GM19351 (cell line): ENCODE results near the gene ZIC2.

Experiments
- ATAC-seq: cut with Tn5 transposase; IDR thresholded peaks from one replicate; pipeline ENCODE4 v1.9.1; 2021; ENCODE audit warnings: mild to moderate bottlenecking, moderate library complexity; ENCODE audit not compliant: unreplicated experiment

Gene ZIC2

DNA sequence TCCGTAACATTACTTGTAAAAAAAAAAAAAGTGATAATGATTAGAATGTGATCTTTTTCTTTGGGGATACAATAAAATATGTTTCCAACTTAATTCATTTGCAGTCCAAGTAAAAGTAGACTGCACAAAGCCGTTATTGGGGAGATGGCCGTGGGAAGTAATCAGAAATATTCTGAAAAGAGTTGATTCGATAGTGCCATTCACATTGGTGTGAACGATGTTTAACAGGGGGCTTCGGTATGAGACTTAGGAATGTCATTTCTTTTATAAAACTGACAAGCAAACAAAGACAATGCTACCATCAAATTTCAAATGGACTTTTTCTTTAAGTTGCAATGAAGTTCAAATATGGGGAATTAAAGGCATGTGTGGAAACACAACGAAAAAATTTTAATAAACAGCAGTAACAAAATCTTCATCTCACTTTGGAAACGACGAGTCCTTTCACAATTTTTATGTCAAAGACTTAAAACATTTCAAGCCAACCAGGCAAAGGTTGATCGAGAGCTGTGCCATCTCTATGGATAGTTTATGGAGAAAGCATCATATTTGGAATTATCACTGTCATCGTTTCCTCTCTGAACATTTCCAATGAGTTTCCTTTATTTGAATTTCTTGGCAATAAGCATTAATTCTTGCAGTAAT lies 8.3 kb upstream of the ZIC2 start:
- ATAC-seq, result no peak

- no peak for ATAC-seq
These were observed 7.8 kb upstream of the ZIC2 start for GRCh38 chr13:99973808-99974185.

DNA sequence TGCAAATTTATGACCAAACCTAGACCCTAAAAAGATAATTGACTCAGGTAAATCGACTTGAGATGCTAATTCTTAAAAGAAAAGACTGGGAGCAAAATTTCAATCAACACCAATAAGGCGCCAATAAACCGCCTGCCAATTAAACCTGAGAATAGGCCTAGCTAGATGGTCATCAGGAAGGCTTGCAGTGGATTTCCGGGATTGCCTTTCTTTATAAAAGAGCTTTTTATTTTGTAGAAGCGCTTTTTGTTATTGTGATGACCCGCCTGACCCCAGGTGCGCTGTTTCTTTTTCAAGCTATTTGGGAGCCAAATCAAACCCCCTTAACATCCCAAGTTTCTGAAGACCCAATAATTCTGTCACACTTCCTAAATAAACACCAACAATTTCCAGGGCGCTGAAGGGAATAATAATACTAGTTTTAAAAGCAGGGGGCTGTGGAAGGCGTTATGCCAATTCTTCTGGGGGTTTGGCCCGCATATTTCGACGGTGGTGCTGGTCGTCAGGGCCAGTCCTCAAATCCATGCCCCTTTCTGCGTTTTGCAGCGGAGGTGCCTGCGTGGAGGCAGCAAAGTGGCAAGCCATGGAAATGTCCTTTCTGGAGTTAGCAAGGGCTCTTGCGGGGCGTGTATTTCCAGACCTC lies 7.2 kb upstream of the ZIC2 start:
- ATAC-seq, result no peak

DNA sequence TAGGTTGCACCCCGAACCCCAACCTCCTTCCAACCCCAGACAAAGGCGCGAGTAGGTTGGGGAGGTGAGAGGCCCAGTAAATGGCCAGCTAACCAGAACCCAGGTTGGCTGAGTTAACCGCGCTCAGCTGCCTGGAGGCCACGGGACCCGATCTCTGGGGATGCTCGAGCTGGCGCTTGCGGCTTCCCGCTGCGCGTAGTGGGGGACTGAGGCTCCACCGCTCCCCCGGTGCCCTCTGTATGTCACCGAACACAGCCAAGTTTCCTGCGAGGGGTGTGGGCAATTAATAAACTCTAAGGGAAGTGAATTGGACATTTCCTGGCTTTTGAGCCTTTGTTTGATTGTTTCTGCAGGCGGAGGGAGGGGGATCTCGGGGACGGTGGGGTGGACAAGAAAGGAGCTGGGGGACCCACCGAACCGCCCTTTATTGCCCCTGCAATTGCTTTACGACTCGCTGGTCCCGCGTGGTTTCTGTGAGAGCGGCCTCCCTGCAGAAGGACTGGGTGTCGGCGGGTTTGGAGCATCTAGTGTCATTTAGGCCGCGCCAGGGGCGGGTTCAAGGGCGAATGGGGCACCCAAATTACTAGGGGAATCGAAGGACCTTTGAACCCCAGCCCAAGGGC lies 6.5 kb upstream of the ZIC2 start:
- no peak for ATAC-seq

DNA sequence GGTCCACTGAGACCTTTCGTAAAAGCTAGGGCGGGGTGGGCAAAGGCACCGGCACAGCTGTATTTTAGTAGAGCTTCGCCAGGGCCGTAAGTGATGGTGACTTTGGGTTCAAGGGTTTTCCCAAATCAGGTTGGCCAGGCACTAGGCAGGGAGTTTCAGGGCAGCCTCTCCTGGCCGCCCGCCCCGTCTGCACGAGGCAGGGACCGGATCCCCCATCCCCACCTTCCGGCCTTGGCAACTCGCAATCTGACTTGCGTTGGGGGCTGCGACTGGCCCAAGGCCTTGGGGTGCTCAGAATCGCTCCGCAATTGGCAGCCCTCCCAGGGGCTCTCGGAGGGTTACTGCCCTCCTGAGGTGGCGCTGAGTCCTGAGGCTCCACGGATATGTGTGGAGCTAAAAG lies 6.0 kb upstream of the ZIC2 start:
- ATAC-seq, result no peak

- no peak for ATAC-seq
These were observed 5.0 kb upstream of the ZIC2 start for GRCh38 chr13:99976575-99976974.

GRCh38 chr13:99977334-99977911 lies 4.2 kb upstream of the ZIC2 start:
- no peak for ATAC-seq

- ATAC-seq, result no peak
These were observed 3.4 kb upstream of the ZIC2 start for GRCh38 chr13:99977912-99978798.

GRCh38 chr13:99978799-99979452 lies 2.7 kb upstream of the ZIC2 start:
- no peak for ATAC-seq

DNA sequence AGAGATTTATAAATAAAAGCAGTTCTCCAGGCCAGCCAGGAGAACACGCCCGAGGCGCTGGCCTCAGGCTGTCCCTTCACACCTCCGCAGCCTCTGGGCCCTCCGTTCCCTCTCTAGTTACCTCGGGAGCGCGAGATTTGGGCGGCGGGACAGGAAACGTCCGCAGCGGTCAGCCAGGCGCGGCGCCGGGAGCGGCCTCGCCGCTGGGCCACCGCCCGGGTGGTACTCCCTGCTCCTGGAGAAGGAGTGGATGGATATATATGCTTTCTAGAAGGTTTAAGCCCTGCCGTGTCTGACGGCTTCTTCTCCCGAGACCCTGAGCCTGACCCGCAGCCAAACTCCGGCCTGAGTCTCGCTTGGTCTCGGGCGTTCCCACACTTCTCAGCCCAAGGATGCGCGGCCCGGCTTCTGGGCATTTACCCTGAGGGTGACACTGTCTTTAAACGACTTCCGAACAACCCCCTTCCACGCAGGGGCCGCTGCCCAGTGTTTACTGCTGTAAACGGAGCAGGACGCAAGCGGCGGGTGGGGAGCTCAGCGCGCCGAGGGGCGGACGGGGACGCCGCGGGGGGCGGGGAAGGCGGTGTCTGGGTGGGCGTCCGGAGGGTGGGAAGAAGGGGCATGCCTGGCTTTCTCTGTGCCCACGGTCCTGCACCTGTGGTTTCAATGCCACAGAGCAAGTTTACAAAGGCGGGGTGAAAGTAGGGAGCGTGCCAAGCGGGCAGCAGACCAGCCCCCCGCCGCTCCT lies 2.0 kb upstream of the ZIC2 start:
- no peak for ATAC-seq

DNA sequence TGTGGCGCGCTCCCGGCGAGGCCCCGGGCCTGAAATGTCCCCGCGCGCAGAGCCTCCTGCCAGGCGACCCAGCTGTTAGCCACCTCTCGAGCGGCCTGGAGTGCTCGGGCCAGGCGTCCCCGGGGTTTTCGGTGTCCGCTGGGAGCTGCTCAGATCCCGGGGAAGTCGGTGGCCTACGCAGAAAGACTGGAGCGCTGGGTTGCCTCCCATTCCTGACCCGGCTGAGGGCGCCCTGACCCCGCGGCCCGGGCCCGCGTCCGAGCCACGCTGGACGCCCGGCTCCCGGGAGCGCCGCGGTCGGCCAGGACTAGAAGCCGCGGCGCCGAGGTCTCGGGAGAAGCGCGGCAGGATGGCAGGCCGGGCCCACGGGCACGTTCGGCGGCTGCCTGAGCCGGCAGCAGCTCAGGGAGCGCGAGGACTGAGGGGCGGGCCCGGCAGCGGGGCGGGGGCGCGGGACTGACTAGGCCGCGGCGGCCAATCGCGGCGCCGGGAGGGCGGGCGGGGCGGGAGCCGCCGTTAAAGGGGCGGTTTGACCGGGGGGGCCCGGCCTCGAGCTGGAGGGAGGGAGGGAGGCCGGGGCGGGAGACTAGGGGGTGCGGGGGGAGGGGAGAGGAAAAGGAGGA lies 1.3 kb upstream of the ZIC2 start:
- ATAC-seq, result peak; percentile 62

DNA sequence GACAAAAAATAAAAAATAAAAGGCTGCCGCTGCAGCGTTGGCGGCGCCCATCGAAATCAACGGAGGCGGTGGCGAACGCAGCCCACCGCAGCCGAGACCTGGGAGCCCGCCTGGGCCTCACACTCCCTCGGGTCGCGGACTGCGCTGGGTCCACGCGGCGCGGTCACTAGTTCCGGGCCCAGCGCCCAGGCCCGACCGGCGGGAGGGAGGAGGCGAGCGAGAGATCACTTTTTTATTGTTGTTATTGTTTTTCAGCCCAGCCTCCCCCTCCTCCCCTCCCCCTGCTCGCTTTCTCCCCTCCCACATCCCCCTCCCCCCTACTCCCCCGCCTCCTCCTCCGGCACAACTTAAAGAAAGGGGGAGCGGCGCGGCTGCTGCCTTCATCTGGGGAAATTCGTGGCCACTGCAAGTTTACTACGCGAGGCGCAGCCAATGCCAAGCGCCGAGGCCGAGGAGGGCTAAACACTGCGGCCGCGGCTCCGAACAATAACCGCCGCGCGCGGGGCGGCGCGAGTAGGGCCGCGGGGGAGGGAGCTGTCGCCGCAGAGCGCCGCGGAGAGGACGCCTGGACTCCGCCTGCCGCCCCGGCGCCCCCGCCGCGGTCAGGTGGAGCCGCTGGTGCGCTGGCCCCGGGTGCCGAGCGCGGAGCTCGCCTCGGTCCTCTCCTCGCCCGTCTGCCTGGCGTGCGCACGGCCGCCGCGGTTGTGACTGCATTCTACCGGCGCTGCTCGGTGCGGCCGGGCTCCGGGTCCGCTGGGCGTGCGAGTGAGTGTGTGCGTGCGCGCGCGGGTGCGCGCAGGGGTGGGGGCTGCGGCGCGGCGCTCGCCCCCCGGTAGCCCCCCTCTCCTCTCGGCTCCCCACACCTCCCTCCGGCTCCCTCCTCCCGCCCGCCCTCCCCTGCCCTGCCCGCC lies 505 bp upstream of the ZIC2 start:
- ATAC-seq, result no peak

GRCh38 chr13:99982036-99982730 lies 599 bp downstream of the ZIC2 start:
- no peak for ATAC-seq

- no peak for ATAC-seq
These were observed 1.3 kb downstream of the ZIC2 start for GRCh38 chr13:99982731-99983498.

- ATAC-seq, result no peak
These were observed 2.2 kb downstream of the ZIC2 start for GRCh38 chr13:99983499-99984401.
